ENCODE results near the gene ZNF593OS.

ZNF593OS gene

GRCh38 chr1:26171084-26172072 is at the start of gene ZNF593OS:
Gene ZNF593OS, minus strand, starts transcription at chr1:26171832. Its CDS starts 171 bp downstream, at chr1:26171661.
- DNase-seq = no peak

GRCh38 chr1:26221094-26221493 is 49.5 kb upstream of the ZNF593OS start:
- DNase-seq = no peak

GRCh38 chr1:26220199-26220912 is 48.7 kb upstream of the ZNF593OS start:
- no peak for DNase-seq

- no peak for DNase-seq
Measured at GRCh38 chr1:26218906-26219494, 47.4 kb upstream of the ZNF593OS start.

- DNase-seq = no peak
Measured at GRCh38 chr1:26215246-26215645, 43.6 kb upstream of the ZNF593OS start.

- DNase-seq = no peak
Measured at GRCh38 chr1:26213335-26213905, 41.8 kb upstream of the ZNF593OS start.

- DNase-seq = no peak
Measured at GRCh38 chr1:26212726-26213125, 41.1 kb upstream of the ZNF593OS start.

- no peak for DNase-seq
Measured at GRCh38 chr1:26210147-26210870, 38.7 kb upstream of the ZNF593OS start.

- no peak for DNase-seq
Measured at GRCh38 chr1:26203642-26204318, 32.1 kb upstream of the ZNF593OS start.

GRCh38 chr1:26200413-26200812 is 28.8 kb upstream of the ZNF593OS start:
- DNase-seq = no peak

GRCh38 chr1:26197813-26198212 is 26.2 kb upstream of the ZNF593OS start:
- no peak for DNase-seq

- no peak for DNase-seq
Measured at GRCh38 chr1:26197301-26197700, 25.7 kb upstream of the ZNF593OS start.

- no peak for DNase-seq
Measured at GRCh38 chr1:26195805-26196204, 24.2 kb upstream of the ZNF593OS start.

GRCh38 chr1:26191739-26192138 is 20.1 kb upstream of the ZNF593OS start:
- DNase-seq = no peak

- no peak for DNase-seq
Measured at GRCh38 chr1:26190373-26190987, 18.8 kb upstream of the ZNF593OS start, which contains the start of gene CATSPER4. Gene CATSPER4, plus strand, starts transcription at chr1:26190602. Its CDS starts 26 bp downstream, at chr1:26190628.

GRCh38 chr1:26189751-26190275 is 18.2 kb upstream of the ZNF593OS start:
- DNase-seq = no peak

- DNase-seq = no peak
Measured at GRCh38 chr1:26189331-26189730, 17.7 kb upstream of the ZNF593OS start.

GRCh38 chr1:26188477-26188876 is 16.8 kb upstream of the ZNF593OS start:
- DNase-seq = no peak

- DNase-seq = no peak
Measured at GRCh38 chr1:26187882-26188281, 16.2 kb upstream of the ZNF593OS start.

- no peak for DNase-seq
Measured at GRCh38 chr1:26184883-26185282, 13.3 kb upstream of the ZNF593OS start.

GRCh38 chr1:26184086-26184485 is 12.5 kb upstream of the ZNF593OS start:
- DNase-seq = no peak

Data from NCI-H748 treated with DMSO at 0.1 percent for 48 hours (cell line).